ENCODE measurements around the gene TOMM6.

Gene TOMM6

DNA sequence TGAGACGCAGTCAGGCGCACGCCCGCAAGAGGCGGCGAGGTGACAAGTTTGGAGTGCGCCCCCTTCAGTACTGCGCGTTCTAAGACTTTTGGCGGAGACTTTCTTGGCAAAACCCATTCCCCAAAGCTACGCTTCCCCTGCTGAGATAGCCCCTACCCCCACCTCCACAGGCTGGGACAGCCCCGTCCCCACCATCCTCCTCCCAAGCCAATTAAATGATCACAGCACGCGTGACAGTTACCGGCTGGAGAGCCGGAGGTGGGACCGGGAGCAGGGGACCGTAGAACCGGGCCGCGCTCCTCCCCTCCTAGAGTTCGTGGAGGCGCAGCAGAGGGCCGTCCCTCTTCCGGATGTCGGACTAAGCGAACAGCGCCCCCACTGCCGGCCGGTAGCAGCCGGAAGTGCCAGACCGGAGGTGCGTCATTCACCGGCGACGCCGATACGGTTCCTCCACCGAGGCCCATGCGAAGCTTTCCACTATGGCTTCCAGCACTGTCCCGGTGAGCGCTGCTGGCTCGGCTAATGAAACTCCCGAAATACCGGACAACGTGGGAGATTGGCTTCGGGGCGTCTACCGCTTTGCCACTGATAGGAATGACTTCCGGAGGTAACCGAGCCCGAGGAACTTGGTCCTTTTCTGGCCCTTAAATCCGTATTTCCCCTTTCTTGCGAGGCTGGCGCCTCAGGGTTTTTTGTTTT, at the start of gene TOMM6:
TSS of gene TOMM6 (plus strand) at position 476 of the 699 bp plus-strand sequence. CDS start at position 480, 4 bp downstream.
- TF ChIP-seq, protein P1, sequence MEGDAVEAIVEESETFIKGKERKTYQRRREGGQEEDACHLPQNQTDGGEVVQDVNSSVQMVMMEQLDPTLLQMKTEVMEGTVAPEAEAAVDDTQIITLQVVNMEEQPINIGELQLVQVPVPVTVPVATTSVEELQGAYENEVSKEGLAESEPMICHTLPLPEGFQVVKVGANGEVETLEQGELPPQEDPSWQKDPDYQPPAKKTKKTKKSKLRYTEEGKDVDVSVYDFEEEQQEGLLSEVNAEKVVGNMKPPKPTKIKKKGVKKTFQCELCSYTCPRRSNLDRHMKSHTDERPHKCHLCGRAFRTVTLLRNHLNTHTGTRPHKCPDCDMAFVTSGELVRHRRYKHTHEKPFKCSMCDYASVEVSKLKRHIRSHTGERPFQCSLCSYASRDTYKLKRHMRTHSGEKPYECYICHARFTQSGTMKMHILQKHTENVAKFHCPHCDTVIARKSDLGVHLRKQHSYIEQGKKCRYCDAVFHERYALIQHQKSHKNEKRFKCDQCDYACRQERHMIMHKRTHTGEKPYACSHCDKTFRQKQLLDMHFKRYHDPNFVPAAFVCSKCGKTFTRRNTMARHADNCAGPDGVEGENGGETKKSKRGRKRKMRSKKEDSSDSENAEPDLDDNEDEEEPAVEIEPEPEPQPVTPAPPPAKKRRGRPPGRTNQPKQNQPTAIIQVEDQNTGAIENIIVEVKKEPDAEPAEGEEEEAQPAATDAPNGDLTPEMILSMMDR (IDR thresholded peaks at IDR 0.05) = peak; percentile 98
- peak within 1 kb of the TSS; percentile 89 to 99 for H3K4me3 ChIP-seq (ENCODE audit: low read depth in 1 of 2, low read length in 1 of 2)
- H3K4me1 ChIP-seq (ENCODE audit: control insufficient read depth in 1 of 2, insufficient read depth in 1 of 2, low read depth in 1 of 2, low read length in 1 of 2) = peaks cover 35 to 37% of the 10 kb centered on the region in 2 experiments
- no peaks in the 10 kb centered on the region for H3K27me3 ChIP-seq
- peak within 1 kb of the TSS; percentile 93 for H3K27ac ChIP-seq
- H3K36me3 ChIP-seq = peaks cover 16% of the 10 kb centered on the region
- H3K9me3 ChIP-seq = no peaks in the 10 kb centered on the region

DNA sequence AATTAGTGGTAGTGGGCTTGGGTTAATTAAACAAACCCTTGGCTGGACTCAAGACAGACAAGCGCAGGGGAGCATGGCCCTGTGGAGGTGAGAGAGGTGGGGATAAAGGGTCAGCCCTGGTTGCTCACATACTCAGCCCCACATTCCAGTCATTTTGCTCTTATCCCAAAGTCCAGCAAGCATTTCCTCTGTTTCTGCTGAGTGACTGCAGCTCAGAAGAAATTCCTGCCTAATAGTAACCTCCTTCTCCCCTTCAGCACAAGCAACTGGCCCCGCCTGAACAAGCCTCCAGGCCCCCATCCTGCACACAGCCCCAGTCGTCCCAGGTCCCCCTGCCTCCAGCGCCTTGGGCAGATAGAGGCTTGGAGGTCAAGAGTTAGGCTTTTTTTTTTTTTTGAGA, 48.5 kb upstream of the TOMM6 start:
- Histone ChIP-seq H3K27me3 (no peaks in the 10 kb centered on the region), H3K4me3 (ENCODE audit: low read depth in 1 of 2, low read length in 1 of 2) (no peak overlapping the region), H3K9me3 (no peaks in the 10 kb centered on the region), H3K27ac (no peak overlapping the region), H3K36me3 (no peaks in the 10 kb centered on the region), H3K4me1 (ENCODE audit: control insufficient read depth in 1 of 2, insufficient read depth in 1 of 2, low read depth in 1 of 2, low read length in 1 of 2) (peaks cover 4 to 8% of the 10 kb centered on the region in 2 experiments)
- TF ChIP-seq, protein P1 (IDR thresholded peaks at IDR 0.05) = no peak

DNA sequence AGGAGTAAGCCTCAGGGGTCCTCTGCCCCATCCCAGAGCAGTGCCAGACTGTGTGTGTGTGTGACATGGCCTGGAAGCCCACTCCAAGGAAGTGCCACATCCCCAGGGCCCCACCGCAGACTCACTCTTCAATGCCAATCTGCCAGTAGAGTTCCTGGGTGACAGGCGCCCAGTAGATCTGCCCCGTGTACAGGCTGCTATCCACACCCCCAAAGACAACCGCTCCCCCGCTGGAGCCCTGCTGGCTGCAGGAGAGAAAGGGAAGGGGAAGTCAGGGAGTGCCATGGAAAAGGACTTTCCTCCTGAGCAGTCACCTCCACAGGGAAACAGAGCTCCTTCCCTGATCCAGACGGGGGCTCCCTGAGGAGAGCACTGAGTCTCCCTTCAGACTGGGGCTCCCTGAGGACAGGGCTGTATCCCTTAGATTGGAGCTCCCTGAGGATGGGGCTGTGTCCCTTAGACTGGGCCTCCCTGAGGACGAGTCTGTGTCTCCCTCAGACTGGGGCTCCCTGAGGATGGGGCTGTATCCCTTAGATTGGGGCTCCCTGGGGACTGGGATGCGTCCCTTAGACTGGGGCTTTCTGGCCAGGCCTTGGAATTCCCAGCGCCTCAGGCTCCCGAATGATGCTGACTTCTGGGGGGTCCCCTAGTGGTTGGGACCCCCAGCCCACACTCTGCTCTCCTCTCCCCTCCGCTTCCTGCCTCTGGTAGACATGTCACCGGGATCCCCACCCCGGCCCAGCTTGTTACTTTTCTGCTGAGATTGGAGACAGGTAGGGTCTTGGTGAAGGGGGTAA, 46.9 kb upstream of the TOMM6 start:
- no peak overlapping the region for H3K27ac ChIP-seq
- TF ChIP-seq, protein P1 (IDR thresholded peaks at IDR 0.05) = no peak
- no peaks in the 10 kb centered on the region for H3K36me3 ChIP-seq
- H3K27me3 ChIP-seq = no peaks in the 10 kb centered on the region
- peaks cover 4 to 5% of the 10 kb centered on the region in 2 experiments for H3K4me1 ChIP-seq (ENCODE audit: control insufficient read depth in 1 of 2, insufficient read depth in 1 of 2, low read depth in 1 of 2, low read length in 1 of 2)
- no peaks in the 10 kb centered on the region for H3K9me3 ChIP-seq
- no peak overlapping the region for H3K4me3 ChIP-seq (ENCODE audit: low read depth in 1 of 2, low read length in 1 of 2)

DNA sequence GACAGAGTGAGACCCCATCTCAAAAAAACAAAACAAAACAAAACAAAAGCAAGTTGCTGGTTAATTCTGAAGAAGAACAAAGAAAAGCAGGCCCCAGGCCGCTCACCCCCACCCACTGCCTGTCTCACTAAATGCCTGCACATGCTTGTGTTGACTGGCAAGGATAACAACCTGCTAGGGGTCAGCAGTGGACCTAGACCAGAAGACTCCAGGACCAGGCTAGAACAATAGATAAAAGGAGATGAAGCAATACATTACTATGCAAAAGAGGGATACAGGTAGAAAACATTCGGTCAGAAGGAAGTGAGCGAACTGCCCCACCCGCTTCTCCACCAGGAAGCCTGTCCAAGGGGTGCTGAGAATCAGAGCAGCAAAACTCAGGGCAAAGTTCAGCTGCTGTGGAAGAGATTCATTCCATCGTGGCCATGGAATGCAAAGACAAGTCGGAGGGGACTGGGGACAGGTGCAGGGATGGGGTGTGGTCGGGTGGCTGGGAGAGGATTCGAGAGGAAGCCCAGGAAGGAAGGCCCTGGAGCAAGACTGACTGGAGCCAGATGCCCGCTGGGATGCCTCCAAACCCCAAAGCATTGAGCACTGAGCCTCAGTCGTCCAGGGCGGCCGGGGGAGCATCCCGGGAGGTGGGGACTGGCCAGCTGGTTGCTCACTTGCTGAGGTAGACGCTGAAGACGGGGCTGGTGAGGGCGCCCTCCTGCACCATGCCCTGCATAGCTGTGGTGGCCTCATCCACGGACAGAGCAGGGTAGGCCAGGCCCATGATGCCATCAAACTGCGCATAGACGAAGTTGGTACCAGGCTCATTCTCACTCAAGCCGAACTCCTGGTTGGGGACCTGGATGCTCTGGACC, 45.6 kb upstream of the TOMM6 start:
- TF ChIP-seq, protein P1 (IDR thresholded peaks at IDR 0.05) = no peak
- Histone ChIP-seq H3K27me3 (no peaks in the 10 kb centered on the region), H3K4me3 (ENCODE audit: low read depth in 1 of 2, low read length in 1 of 2) (no peak overlapping the region), H3K9me3 (no peaks in the 10 kb centered on the region), H3K27ac (no peak overlapping the region), H3K36me3 (no peaks in the 10 kb centered on the region), H3K4me1 (ENCODE audit: control insufficient read depth in 1 of 2, insufficient read depth in 1 of 2, low read depth in 1 of 2, low read length in 1 of 2) (no peaks in the 10 kb centered on the region)

All from neutrophil (primary cell).